A549 treated with GW870086 at 1 μM for 4 hours (cell line): ENCODE results near the gene EXOC3L4. TPM values are rescaled to one million over a fixed set of nuclear protein-coding genes. Genes with fewer than 3 reads are reported as not detected.

Source experiments
- total RNA-seq: library from RNA; stranded (reverse); fragments of 200-300 nt; extraction: Qiagen RNA extraction; gene quantifications from 5 replicates; pipeline ENCODE4 v1.2.3, GENCODE V29; 2022; ENCODE audit warnings: low read depth

The EXOC3L4 gene
- total RNA-seq, result 0.82 to 2.4 TPM (median 1.8 TPM) in 5 replicates

DNA sequence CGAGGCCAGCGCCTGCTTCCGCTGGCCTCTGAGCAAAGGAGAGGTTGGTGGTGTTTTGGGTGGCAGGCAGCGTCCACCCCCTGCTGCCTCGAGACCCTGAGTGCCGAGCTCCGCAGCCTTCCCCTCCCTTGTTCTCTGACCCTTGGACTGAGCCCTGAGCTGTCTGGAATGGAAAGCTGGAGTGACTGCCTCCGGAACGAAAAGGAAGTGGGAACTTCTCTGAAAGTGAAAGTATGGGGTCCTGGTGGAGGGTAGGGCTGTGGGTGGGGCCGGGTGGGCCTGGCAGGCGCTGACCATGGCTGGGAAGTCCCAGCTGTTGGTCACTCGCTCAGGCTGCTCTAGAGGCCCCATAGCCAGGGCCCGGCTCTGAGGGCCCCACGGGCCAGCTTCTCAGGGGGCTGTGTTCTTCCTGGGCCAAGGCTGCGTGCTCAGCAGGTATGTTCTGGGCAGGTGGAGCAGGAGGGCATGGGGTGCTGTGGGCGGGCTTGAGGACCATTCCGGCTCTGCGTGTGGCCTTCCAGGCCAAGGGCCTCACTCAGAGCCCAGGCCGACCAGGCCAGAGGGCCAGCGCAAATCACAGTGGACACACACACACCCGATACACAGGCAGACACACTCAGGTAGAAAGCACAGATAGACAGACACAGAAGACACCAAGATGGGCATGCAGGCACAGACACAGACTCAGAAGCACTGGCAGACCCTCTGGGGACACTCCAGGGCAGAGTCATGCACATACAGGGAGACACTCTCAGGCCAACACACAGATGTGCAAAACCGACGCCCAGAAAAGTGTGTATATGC is at the start of gene EXOC3L4:
TSS of gene EXOC3L4 (plus strand) at position 320 of the 804 bp plus-strand sequence. CDS start 5,495 bp downstream, outside the sequence.

GRCh38 chr14:103057372-103058163 is 37.0 kb upstream of the EXOC3L4 start, which contains the start of gene CDC42BPB:
CDC42BPB (minus strand) TSS chr14:103057549; CDS start chr14:103057173, 376 bp downstream.

DNA sequence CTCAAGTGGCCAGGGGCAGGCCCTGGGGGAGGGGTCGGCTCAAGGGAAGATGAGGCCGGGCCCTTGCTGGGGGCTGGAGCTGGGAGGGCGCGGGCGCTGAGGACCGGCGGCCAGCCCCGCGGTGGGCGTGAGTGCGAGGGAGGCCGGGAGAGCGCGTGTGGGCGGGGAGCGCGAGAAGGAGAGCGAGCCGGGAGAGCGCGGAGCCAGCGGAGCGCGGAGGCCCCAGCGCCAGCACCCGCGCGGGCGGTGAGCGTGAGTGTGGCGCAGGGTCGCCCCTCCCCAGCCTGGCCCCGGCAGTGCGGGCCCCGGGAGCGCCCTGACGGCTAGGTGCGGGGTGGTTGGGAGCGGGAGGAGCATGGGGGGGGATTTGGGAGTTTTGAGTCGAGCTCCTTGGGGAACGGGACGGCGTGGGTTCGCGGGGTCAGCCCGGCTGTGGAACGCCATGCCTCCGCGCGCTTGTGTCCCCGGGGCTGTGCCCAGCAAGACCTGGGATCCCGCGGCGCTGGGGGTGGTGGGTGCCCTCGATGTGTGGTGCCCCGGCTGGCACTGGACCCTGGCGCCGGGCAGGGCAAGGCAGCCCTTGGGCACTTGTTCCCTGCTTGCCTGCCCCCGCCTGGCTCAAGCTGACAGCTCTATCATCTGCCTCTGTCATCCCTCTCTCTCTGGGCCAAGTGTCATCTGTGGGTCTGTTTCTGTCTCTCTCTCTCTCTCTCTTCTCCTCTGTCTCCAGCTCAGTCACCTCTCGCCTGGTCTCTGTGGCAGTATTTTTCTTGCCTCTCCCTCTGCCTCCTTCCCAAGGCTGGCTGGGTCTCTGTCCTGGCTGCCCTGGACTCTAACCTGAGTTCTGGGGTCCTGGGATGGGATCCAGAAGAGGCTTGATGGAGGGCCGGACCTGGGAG is 10.3 kb upstream of the EXOC3L4 start, which contains the start of gene LBHD2:
TSS of gene LBHD2 (plus strand) at position 190 of the 899 bp plus-strand sequence. CDS start 1,803 bp downstream, outside the sequence.

DNA sequence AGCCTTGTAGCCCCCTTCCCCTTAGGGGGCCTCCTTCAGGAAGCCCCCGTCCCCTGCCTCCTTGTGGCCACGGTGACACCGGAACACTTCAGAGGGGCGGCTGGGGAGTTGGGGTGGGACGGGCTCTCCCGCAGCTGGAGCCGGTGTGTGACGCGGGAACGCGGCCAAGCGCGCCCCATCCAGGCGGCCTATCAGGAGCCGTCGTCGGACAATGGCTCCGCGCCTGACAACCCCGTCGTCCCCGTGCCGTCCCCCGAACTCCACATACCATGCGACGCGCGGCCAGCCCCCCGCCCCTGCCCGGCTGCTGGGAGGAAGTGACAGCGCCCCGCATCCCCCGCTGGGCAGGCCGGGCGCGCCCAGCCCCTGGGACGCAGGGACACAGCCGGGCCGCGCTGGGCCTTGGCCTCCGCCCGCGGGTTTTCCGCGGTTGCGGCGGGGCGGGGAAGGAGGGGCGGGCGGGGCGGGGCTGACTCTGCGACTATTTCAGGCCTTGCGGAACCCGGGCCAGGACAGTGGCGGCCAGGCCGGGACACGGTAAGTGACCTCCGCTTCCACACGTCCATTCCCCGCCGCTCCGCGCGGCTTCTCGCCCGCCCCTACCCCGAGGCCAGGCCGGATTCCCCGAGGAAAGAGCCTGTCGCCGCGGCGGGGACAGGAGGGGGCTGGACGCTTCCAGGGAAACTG is 28.6 kb downstream of the EXOC3L4 start, which contains the start of gene TNFAIP2:
TSS of gene TNFAIP2 (plus strand) at position 515 of the 687 bp plus-strand sequence. CDS start 2,997 bp downstream, outside the sequence.

Other genes starting within 250 kb of the EXOC3L4 start
- 0.24 to 0.56 TPM (median 0.39 TPM) in 5 replicates for gene AMN, start 172.1 kb upstream of the EXOC3L4 start, total RNA-seq
- 58.4 to 85.0 TPM (median 79.3 TPM) in 5 replicates for gene CDC42BPB, start 37.2 kb upstream of the EXOC3L4 start, total RNA-seq
- gene LBHD2, start 10.5 kb upstream of the EXOC3L4 start, total RNA-seq, result not detected in 5 replicates
- 317 to 361 TPM (median 346 TPM) in 5 replicates for gene TNFAIP2, start 28.7 kb downstream of the EXOC3L4 start, total RNA-seq
- gene EIF5, start 239.5 kb downstream of the EXOC3L4 start, total RNA-seq, result 213 to 282 TPM (median 252 TPM) in 5 replicates